Glutamatergic neuron (in vitro differentiated cells): ENCODE data around the gene NFIX. TPM values are rescaled to one million over a fixed set of nuclear protein-coding genes. Genes with fewer than 3 reads are reported as not detected.
A peak's percentile ranks its signal among the peaks of the same experiment; 100 is the strongest.
"Not testable (repeated sequence)": the region's sequence is repeated elsewhere in the genome, so short reads cannot be mapped to it uniquely, and the experiment has no call there.

Source experiments
- DNase-seq: peaks from one replicate; pipeline ENCODE4 v3.0.0; 2022
- H3K27ac Mint-ChIP-seq: one replicate; pipeline ENCODE4 v1.8.0; 2020; ENCODE audit warnings: mild to moderate bottlenecking, mixed read lengths, inconsistent platforms; ENCODE audit not compliant: unreplicated experiment
- H3K27me3 Mint-ChIP-seq: one replicate; pipeline ENCODE4 v1.8.0; 2020; ENCODE audit warnings: mild to moderate bottlenecking, moderate library complexity, mixed read lengths, inconsistent platforms; ENCODE audit not compliant: unreplicated experiment
- H3K36me3 Mint-ChIP-seq: one replicate; pipeline ENCODE4 v1.8.0; 2020; ENCODE audit warnings: mild to moderate bottlenecking, mixed read lengths, inconsistent platforms; ENCODE audit not compliant: unreplicated experiment
- H3K4me1 Mint-ChIP-seq: one replicate; pipeline ENCODE4 v1.8.0; 2020; ENCODE audit warnings: mild to moderate bottlenecking, low read depth, mixed read lengths, inconsistent platforms; ENCODE audit not compliant: unreplicated experiment
- H3K4me3 Mint-ChIP-seq: one replicate; pipeline ENCODE4 v1.8.0; 2020; ENCODE audit warnings: mild to moderate bottlenecking, mixed read lengths, inconsistent platforms; ENCODE audit not compliant: unreplicated experiment
- H3K9me3 Mint-ChIP-seq: one replicate; pipeline ENCODE4 v1.8.0; 2020; ENCODE audit warnings: mild to moderate bottlenecking, moderate library complexity, mixed read lengths, inconsistent platforms; ENCODE audit not compliant: unreplicated experiment
- CTCF ChIP-seq: fragments of 200-600 bp; sonication (generic); IDR thresholded peaks from one replicate; pipeline ENCODE4 v1.5.0; 2021; ENCODE audit not compliant: partially characterized antibody, unreplicated experiment
- total RNA-seq: library from RNA; stranded (reverse); fragmentation: NEBNext Ultra II Directional; extraction: Animal tissue kit (Norgen Biotek cat#: 25700); gene quantifications from one replicate; pipeline ENCODE4 v1.2.1, GENCODE V29; 2021; ENCODE audit not compliant: unreplicated experiment

NFIX gene
- total RNA-seq, 1 donor from 2014 or later = 2.4 TPM

GRCh38 chr19:12974301-12975220 is 20.7 kb upstream of the NFIX start:
- no peak overlapping the region for H3K4me3 Mint-ChIP-seq
- peaks cover 7% of the 10 kb centered on the region for H3K4me1 Mint-ChIP-seq
- no peaks in the 10 kb centered on the region for H3K36me3 Mint-ChIP-seq
- peaks cover 9% of the 10 kb centered on the region for H3K9me3 Mint-ChIP-seq
- DNase-seq = peak; percentile 65
- H3K27ac Mint-ChIP-seq = peak overlapping the region; percentile 79
- no peak for TF ChIP-seq CTCF
- H3K27me3 Mint-ChIP-seq = peaks cover 13% of the 10 kb centered on the region

GRCh38 chr19:12975221-12975741 is 20.0 kb upstream of the NFIX start:
- peaks cover 9% of the 10 kb centered on the region for H3K9me3 Mint-ChIP-seq
- no peak for TF ChIP-seq CTCF
- H3K27me3 Mint-ChIP-seq = peaks cover 9% of the 10 kb centered on the region
- no peak overlapping the region for H3K4me3 Mint-ChIP-seq
- DNase-seq = peak; percentile 28
- H3K36me3 Mint-ChIP-seq = no peaks in the 10 kb centered on the region
- H3K4me1 Mint-ChIP-seq = peaks cover 7% of the 10 kb centered on the region
- peak overlapping the region; percentile 79 for H3K27ac Mint-ChIP-seq

- not testable (repeated sequence) for H3K27ac Mint-ChIP-seq, H3K4me3 Mint-ChIP-seq, H3K9me3 Mint-ChIP-seq, H3K27me3 Mint-ChIP-seq, DNase-seq, H3K4me1 Mint-ChIP-seq, H3K36me3 Mint-ChIP-seq
These were observed 19.2 kb upstream of the NFIX start for GRCh38 chr19:12976109-12976508.

GRCh38 chr19:12979974-12980373 is 15.3 kb upstream of the NFIX start:
- H3K27me3 Mint-ChIP-seq = peaks cover 5% of the 10 kb centered on the region
- no peaks in the 10 kb centered on the region for H3K36me3 Mint-ChIP-seq
- H3K4me3 Mint-ChIP-seq = no peak overlapping the region
- H3K4me1 Mint-ChIP-seq = peaks cover 5% of the 10 kb centered on the region
- DNase-seq = no peak
- H3K27ac Mint-ChIP-seq = no peak overlapping the region
- peaks cover 3% of the 10 kb centered on the region for H3K9me3 Mint-ChIP-seq
- no peak for TF ChIP-seq CTCF

GRCh38 chr19:12982648-12983047 is 12.6 kb upstream of the NFIX start:
- Mint-ChIP-seq H3K9me3 (peaks cover 6% of the 10 kb centered on the region), H3K27ac (no peak overlapping the region), H3K4me1 (peaks cover 10% of the 10 kb centered on the region), H3K27me3 (peaks cover 8% of the 10 kb centered on the region), H3K4me3 (no peak overlapping the region), H3K36me3 (no peaks in the 10 kb centered on the region)
- DNase-seq = no peak
- no peak for TF ChIP-seq CTCF
